Retina (tissue), 1 donor: ENCODE measurements around the gene TAOK1.

ENCODE experiments used
- DNase-seq: peaks from one replicate; pipeline ENCODE4 v3.0.0-alpha.2; 2016

TAOK1 gene

DNA sequence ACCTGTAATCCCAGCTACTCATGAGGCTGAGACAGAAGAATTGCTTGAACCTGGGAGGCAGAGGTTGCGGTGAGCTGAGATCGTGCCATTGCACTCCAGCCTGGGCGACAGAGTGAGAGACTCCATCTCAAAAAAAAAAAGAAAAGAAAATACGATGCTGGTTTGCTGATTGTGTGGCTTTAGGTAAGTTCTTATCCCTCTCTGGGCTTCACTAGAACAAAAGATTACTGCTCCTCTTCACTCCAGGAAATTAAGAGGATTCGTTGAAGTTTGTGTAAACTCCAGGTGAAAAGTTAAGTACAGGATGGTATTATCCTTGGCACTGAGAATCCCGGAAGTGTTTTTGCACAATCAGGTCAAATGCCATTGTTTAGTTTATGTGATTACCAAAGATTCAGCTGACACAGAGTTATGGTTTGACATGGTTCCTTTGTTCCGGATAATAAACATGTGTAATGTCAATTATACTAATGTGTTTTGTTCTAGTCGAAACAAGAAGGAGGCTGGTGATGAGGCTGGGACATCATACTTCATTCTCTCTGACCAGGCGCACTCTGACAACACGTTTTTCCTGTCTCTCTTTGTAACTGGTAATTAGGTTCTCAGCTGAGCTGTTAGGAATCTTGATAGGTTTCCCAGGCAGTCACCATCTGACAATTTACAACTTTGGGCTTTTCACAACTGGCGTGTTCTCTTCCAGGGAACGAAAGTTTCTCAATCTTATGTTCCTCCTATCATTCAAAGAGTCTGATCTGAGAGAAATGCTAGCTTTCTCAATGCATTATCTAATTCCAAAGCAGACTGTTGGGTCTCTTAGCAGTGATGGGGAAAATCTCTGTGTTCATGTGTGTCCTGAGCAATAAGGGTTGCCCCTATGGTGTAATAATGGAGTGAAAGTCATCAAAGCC is 10.8 kb upstream of the TAOK1 start:
- peak; percentile 30 for DNase-seq

DNA sequence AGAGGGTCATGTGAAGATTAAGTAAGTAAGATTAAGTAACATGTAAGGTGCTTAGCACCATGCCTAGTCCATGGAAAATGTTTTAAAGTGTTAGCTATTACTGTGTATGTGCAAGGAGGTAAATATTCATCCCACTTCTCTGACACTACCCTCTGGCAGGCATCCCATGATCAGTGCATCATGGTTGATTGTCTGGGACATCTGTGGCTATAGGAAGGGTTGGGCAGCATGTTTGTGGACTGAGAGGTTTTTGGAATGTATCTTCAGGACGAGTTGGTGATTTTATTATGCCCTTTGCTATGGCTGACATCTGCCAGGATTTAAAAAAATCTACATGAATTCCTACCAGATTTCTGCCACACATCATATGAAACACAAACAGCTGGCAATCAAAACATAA is 6.5 kb upstream of the TAOK1 start:
- no peak for DNase-seq

DNA sequence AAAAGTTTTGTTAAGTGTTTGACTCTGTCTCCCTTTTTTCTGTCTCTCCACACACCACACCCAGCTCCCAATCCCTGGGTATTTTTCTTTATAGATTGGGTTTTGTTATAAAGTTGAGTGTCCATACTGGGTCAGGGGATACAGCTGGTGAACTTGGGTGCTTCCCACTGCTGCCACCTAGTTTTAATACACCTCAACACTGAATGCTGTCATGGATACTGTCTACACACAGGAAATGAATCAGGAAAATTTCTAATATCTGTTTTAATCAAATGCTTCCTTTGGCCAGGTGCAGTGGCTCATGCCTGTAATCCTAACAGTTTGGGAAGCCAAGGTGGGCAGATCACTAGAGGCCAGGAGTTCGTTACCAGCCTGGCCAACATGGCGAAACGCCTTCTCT is 5.3 kb upstream of the TAOK1 start:
- DNase-seq: no peak

DNA sequence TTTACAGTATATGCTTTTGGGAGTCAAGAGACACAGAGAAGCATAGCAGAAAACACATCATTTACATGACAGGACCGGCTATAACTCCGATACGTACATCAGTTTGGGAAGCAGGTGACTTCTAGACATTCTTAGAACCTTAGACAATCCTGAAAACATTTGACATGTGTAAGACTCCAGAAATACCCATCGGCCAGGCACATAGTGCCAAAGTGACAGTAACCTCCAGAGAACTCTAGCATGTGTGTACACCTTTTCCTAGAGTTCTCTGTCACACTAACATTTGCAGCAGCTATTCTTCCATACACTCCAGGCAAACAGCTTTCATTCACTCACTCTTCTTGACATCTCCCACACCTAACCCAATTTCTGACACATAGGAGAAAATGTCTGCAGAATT is 3.4 kb upstream of the TAOK1 start:
- no peak for DNase-seq

DNA sequence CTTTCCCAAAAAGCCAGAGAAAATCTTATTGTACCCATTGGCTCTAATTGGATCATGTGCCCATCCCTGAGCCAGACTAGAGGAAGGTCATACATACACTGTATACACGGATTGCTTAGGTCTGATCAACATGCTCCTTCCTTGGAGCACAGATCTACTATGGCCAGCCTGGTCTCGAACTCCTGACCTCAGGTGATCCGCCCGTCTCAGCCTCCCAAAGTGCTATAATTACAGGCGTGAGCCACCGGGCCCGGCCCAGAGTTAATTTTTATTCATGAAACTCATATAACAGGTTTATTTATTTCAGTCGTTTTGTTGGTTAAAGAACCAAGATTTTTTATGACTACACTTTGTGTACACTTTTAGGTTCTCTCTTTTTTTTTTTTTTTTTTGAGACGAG is 1.2 kb upstream of the TAOK1 start:
- DNase-seq: no peak

DNA sequence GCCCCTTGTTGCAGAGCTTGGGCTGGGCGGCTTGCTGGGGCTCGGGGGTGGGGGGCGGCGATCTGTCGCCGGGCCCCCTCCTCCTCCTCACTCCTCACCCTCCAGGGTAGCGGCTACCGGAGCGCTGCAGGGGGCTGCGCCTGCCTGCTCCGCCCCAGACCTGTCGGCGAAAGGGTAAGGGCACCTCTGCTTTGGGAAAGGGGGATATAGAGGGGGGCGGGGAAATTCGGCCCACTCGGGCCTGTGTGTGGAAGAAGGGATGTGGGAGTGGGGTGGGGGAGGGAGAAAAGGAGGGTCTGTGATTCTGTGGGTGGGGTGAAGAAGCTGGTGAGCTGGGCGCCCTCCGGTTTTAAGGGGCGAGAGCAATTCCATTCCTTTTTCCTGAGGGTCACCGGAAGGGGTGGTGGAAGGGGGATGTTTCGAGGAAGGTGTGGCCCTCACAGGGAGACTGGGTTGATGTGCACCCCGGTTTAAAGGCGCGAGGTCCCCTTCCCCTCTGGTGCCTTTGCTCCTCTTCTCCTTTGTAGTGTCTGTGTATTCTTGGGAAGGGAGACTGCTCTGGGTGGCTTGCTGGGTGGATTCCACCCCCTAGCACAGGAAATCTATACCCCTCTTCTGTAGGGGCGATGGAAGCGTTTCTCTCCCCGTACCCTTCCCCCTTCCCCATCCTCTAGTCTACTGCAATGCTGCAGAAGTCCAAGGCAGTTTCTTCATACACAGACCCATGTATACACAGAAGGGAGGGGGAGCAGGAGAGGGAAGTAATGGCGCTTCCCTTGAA is 878 bp downstream of the TAOK1 start:
- peak; percentile 72 for DNase-seq

DNA sequence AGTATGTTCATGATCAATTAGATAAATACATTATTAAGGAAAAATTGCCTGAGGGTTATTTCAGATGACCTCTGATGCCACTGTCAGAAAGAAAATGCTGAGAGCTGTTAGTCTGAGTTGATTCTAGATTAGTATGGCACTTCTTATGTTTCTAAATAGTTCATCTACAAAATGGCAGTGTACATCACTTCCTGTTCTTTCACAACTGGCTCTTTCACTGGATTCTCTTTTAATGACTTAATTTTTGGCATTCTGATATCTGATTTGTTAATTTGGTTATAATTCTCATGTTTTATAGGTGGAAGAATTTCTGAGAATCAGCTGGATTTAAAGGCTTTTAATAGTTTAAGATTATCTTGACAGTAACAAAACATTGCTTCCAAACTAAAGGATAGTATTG is 3.3 kb downstream of the TAOK1 start:
- no peak for DNase-seq

DNA sequence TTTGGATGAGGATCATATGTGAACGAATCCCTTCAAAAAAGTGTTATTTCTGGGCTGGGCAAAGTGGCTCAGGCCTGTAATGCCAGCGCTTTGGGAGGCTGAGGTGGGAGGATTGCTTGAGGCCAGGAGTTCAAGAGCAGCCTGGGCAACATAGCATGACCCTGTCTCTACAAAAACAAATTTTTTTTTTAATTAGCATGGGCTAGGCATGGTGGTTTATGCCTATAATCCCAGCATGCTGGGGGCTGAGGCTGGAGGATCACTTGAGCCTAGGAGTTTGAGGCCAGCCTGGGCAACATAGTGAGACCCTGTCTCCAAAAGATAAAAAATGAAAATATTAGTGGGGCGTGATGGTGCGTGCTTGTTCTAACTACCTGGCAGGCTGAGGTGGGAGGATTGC is 4.6 kb downstream of the TAOK1 start:
- no peak for DNase-seq

DNA sequence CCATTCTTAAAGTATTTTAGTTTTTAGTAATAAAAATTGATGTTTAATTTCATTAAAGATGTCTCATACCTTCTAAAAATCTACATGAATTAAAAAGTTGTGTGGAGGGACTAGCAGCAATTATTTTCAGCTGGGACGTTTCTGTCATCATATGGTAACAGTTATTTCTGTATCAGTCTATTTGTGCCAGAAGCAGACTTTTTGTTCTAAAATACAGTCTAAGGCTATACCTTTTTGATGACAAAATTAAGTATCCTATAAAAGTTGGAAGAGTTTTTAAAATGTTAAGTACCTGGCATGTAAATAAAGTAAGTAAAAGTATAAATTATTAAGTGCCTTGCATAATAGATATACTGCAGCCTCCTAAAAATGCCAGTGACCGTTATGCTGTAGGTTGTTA is 5.9 kb downstream of the TAOK1 start:
- no peak for DNase-seq

DNA sequence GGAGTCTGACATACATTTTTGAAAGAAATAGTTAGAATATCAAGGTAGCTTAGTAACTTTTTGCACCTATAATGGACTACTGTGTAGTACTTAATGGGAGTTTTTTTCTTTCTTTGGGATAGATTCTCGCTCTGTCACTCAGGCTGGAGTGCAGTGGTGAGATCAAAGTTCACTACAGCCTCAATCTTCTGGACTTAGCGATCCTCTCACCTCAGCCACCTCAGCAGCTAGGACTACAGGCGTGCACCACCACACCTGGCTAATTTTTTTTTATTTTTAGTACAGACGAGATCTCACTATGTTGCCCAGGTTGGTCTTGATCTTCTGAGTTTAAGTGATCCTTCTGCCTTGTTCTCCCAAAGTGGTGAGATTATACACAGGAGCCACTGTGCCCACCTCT is 9.5 kb downstream of the TAOK1 start:
- no peak for DNase-seq

DNA sequence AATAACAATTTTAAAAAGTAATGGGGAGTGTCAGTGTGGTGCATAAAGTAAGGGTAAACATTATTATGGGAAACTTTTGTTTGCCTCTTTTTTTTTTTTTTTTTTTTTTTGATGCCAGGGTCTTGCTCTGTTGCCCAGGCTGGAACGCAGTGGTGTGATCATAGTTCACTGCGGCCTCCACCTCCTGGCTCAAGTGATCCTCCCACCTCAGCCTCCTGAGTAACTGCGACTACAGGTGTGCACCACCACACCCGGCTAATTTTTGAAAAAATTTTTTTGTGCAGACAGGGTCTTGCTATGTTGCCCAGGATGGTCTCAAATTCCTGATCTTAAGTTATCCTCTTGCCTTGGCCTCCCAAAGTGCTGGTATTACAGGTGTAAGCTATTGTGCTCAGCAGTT is 10.7 kb downstream of the TAOK1 start:
- no peak for DNase-seq

DNA sequence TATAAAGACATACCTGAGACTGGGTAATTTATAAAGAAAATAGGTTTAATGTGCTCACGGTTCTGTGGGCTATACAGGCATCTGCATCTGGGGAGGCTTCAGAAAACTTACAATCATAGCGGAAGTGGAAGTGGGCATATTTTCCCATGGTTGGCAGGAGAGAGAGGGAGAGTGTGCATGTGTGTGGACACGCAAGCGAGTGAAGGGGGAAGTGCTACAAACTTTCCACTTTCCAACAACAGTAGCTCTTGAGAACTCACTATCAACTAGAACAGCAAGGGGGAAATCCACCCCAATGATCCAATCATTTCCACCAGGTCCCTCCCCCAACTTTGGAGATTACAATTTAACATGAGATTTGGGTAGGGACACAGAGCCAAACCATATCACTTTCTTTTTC is 11.1 kb downstream of the TAOK1 start:
- DNase-seq: no peak

DNA sequence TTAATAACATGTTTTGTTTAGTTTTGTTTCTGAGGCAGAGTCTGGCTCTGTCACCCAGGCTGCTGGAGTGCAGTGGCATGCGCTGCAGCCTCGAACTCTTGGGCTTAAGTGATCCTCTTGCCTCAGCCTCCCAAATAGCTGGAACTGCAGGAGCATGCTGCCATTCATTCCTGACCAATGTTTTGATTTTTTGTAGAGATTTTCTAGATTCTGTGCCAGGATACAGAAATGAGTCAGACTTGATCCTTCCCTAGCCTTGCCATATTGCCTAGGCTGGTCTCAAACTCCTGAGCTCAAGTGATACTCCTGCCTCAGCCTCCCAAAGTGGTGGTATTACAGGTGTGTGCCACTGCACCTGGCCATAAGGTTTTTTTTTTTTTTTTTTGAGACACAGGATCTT is 17.7 kb downstream of the TAOK1 start:
- no peak for DNase-seq

DNA sequence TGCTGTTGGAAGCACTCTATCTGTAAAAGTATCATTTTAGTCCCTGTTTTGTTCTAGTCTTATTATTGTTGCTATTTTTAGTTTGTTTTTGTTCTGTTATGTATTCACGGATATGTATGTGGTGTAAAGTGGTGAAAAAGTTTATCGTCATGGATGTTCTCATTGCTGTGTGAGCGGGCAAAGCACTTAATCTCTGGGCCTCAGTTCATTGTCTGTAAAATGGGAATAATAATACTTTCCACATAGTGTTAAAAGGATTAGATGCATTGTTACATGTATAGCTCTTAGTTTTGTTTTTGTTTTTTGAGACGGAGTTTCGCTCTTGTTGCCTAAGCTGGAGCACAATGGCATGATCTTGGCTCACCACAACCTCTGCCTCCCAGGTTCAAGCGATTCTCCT is 19.8 kb downstream of the TAOK1 start:
- no peak for DNase-seq

DNA sequence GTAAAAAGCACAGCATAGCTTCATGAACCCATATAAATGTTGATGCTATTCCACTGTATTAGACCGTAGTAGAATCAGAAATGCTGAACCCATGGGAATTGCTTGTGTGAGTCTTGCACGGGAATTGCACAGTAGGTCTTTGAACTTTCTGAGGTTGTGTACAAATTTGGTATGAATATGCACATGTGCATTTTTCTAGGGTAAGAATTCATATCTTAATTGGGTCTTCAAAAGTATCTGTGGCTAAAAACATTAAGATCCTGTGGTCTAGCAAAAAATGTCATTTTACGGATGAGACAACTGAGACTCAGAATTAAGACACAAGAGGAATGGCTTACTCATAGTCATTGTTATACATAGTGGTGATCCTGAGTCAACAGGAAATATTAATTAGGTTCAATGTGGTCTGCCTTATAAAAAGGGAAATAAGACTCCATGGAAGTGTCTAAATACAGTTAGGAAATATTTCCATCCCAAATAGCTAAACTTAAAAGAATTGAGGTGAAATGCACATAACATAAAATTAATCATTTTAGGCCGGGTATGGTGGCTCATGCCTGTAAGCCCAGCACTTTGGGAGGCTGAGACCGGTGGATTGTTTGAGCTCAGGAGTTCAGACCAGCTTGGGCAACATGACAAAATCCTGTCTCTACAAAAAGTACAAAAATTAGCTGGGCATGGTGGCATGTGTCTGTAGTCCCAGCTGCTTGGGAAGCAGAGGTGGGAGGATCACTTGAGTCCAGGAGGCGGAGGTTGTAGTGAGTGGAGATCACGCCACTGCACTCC is 22.8 kb downstream of the TAOK1 start:
- DNase-seq: no peak

DNA sequence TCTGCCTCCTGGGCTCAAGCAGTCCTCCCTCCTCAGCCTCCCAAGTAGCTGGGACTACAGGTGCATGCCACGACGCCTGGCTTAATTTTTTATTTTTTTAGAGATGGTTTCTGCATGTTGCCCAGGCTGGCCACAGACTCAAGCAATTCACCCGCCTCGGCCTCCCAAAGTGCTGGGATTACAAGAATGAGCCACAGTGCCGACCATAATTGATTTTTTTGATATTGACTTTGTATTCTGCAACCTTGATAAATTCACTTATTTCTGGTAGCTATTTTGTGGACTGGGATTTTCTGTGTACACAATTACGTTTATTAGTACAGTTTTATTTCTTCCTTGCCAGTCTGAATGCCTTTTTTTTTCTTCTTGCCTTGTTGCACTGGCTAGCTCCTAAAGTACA is 30.0 kb downstream of the TAOK1 start:
- no peak for DNase-seq

DNA sequence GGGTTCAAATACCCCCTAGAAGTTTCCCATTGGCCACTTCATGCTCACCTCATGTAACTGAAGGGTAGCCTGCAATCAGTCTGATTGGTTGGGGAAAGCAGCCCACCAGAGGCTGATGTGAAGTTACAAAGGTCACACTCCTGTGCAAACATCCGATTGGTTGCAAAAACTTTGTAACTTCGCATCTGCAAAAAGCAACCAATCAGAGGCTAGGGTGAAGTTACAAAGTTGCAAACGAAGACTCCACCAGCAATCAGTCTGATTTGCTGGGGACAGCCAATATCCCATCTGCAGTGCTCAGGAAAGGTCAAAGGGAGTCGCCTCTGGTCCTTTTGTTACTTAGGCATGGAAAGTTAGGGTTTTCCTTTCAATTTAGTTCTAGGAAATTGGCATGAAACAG is 40.1 kb downstream of the TAOK1 start:
- no peak for DNase-seq

DNA sequence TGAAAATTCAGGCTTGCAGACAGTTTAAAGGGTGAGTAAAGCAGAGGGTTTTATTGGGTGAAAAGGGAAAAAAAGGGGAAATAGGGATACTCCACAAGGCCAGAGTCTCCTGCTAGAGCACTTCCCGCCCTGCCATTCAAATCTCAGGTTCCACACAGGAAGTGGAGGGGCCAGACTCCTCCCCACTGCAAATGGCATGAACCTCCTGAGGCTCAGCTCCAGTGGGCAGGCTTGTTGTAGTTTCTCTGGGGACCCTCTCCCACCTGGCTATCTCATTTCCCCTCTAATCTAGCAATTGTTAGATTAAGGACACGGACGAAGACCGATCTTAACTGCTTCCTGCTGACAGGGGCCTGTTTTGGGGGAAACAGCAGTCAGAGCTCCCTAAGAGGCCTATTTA is 43.4 kb downstream of the TAOK1 start:
- no peak for DNase-seq

DNA sequence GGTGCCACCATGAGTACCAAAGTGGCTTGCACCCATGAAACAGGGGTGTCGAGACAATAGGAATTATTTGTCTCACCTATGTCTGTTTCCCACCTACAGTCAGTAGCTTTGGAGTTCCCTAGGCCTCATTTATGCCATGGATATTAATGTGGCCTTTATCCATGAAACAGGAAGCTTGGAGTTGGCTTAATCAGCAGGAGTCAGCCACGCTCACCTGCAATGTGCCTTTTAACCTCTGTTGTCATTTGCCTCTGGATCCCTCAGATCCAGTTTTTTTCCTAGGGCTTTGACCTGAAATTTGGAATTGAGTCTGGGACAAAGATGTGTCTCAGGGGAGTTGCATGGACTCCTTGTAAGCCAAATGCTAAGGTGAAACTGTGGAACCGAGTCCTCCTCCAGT is 44.4 kb downstream of the TAOK1 start:
- no peak for DNase-seq

DNA sequence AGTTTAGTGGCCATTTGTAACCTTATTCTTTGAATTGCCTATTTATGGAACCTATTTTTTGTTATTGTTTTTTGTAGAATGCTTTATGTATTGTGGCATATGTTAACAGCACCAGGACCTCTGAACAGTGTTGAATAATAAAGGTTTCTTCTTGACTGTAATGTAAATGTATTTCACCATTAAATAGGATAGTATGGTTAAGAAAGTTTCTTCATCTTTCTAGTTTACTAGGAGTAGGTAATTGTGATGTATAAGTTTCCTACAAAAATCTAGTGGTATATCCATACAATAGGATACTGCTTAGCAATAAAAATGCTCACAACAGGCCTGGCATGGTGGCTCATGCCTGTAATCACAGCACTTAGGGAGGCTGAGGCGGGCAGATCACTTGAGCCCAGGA is 52.3 kb downstream of the TAOK1 start:
- DNase-seq: no peak

DNA sequence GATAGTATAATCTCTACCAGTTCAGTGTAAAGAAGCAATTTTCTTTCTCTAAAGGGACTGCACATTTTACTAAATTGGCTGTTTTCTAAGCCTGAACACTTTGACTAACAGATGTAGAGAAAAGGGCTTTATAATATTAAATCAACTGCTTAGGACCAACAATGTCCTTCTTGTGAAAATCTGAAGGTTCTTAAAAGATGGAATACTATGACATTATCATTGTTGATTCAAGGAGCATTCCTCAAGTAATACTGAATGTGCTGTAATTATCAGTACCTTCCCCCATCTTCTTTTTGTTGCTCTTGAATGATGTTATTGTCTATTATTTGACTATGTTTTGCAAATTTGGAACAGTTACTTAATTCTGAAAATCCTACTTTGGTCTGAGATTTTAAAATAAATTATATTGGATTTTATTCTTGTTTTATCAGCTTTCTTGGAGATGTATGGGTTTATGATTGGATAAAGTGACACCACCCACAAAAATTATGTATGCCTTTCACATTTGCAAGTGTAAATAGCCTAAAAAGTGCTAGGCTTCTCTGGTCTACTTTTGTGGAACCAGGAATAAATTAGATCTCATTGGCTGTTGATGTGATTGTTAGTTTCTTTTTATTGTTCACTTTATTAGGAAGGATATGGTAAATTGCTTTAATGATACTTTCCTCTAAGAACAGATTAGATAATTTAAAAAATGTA is 53.0 kb downstream of the TAOK1 start:
- DNase-seq: no peak

DNA sequence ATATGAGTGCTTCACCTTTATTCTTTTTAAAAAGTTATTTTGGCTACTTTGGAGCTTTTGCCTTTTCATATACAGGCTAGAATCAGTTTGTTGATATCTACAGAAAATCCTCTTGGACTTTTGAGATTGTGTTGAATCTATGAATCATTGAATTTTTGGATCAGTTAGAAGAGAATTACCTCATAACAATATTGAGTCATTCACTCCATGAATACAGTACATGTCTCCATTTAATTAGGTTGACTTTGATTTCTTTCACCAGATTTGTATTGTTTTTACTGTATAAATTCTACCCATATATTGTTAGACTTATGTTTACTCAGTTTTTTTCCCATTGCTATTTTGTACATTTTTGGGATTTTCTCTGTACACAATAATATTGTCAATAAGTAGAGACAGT is 54.4 kb downstream of the TAOK1 start:
- no peak for DNase-seq

DNA sequence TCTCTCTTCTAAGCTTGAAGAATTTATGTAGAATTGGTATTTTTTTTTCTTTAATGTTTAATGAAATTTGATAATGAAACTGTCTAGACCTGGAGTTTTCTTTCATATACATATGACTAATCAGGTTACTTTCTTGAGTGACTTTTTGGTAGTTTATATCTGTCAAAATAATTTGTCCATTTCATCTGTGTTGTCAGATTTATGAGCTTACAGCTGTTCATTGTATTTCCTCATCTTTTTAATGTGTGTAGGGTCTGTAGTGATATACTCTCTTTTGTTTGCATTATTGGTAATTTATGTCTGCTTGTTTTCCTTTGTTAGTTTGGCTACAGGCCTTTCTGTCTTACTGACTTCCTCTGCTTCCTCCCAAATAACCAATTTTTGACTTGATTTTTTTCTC is 55.7 kb downstream of the TAOK1 start:
- DNase-seq: no peak
